NCI-H2227 treated with DMSO at 0.1 percent for 48 hours (cell line): ENCODE data around the gene PRAME.
"Not testable (repeated sequence)": the region's sequence is repeated elsewhere in the genome, so short reads cannot be mapped to it uniquely, and the experiment has no call there.

ENCODE experiments used
- DNase-seq: peaks from one replicate; lab custom pipeline; 2025; lab: John Stamatoyannopoulos, UW

Gene PRAME

GRCh38 chr22:22520667-22521602 is 38.1 kb downstream of the PRAME start:
- no peak for DNase-seq

GRCh38 chr22:22520020-22520656 is 38.9 kb downstream of the PRAME start, which contains the start of gene ZNF280A:
ZNF280A (minus strand) TSS chr22:22520270; CDS start chr22:22515630, 4,640 bp downstream.
- peak; percentile 3 for DNase-seq

- no peak for DNase-seq
These were observed 39.5 kb downstream of the PRAME start for GRCh38 chr22:22519591-22519990.

GRCh38 chr22:22516992-22517391 is 42.1 kb downstream of the PRAME start:
- no peak for DNase-seq

GRCh38 chr22:22515890-22516289 is 43.2 kb downstream of the PRAME start:
- DNase-seq = no peak

GRCh38 chr22:22514431-22514830 is 44.6 kb downstream of the PRAME start:
- DNase-seq = not testable (repeated sequence)

GRCh38 chr22:22513619-22514018 is 45.4 kb downstream of the PRAME start:
- DNase-seq = no peak

- DNase-seq = no peak
These were observed 46.1 kb downstream of the PRAME start for GRCh38 chr22:22512951-22513350.

GRCh38 chr22:22510833-22511232 is 48.2 kb downstream of the PRAME start:
- not testable (repeated sequence) for DNase-seq

- DNase-seq = not testable (repeated sequence)
These were observed 49.2 kb downstream of the PRAME start for GRCh38 chr22:22509912-22510311.

GRCh38 chr22:22508274-22509176 is 50.5 kb downstream of the PRAME start, which contains the start of gene ZNF280B:
ZNF280B (minus strand) TSS chr22:22508742; CDS start chr22:22489398, 19,344 bp downstream.
- DNase-seq = peak; percentile 76

GRCh38 chr22:22507743-22508273 is 51.3 kb downstream of the PRAME start:
- DNase-seq = no peak

GRCh38 chr22:22506736-22507135 is 52.3 kb downstream of the PRAME start:
- DNase-seq = no peak

- no peak for DNase-seq
These were observed 60.8 kb downstream of the PRAME start for GRCh38 chr22:22498267-22498666.
